NT2/D1 (cell line): ENCODE results near the gene PHOSPHO1.

ENCODE experiments used
- DNase-seq: peaks from one replicate; pipeline ENCODE4 v3.0.0-alpha.2; 2011; ENCODE audit warnings: low read depth, low spot score
- H3K27me3 ChIP-seq: 2 replicates; pipeline ENCODE4 v1.6.0; 2011; ENCODE audit warnings: mild to moderate bottlenecking; ENCODE audit not compliant: insufficient read length, insufficient read depth
- H3K36me3 ChIP-seq: 2 replicates; pipeline ENCODE4 v1.6.1; 2011; ENCODE audit warnings: mild to moderate bottlenecking, low read length, mixed read lengths; ENCODE audit not compliant: insufficient read depth, insufficient read length
- H3K4me1 ChIP-seq: 2 replicates; pipeline ENCODE4 v1.5.1; 2011; ENCODE audit not compliant: insufficient read depth, insufficient read length
- H3K4me3 ChIP-seq: 2 replicates; pipeline ENCODE4 v1.5.1; 2011; ENCODE audit warnings: low read depth; ENCODE audit not compliant: insufficient read length
- H3K9ac ChIP-seq: 2 replicates; pipeline ENCODE4 v1.6.0; 2011; ENCODE audit warnings: low read depth; ENCODE audit not compliant: insufficient read length
- H3K9me3 ChIP-seq: 2 replicates; pipeline ENCODE4 v1.5.1; 2011; ENCODE audit warnings: mild to moderate bottlenecking, low read length; ENCODE audit not compliant: insufficient read depth
- SUZ12 ChIP-seq: IDR thresholded peaks from 2 replicates; pipeline ENCODE4 v1.6.1; 2011; ENCODE audit not compliant: insufficient read length, insufficient read depth; ENCODE audit errors: extremely low read depth
- YY1 ChIP-seq: IDR thresholded peaks from 2 replicates; pipeline ENCODE4 v1.6.1; 2011; ENCODE audit not compliant: insufficient read length, insufficient read depth
- ZNF274 ChIP-seq: IDR thresholded peaks from 2 replicates; pipeline ENCODE4 v1.6.1; 2011; ENCODE audit warnings: mild to moderate bottlenecking, low read depth, low read length

The PHOSPHO1 gene

GRCh38 chr17:49224997-49225337 is 5.6 kb downstream of the PHOSPHO1 start:
- H3K4me1 ChIP-seq = peaks cover 23% of the 10 kb centered on the region
- peak overlapping the region; percentile 52 for H3K9ac ChIP-seq
- TF ChIP-seq ZNF274 (no peak), SUZ12 (no peak), YY1 (no peak)
- H3K36me3 ChIP-seq = peaks cover 9% of the 10 kb centered on the region
- no peaks in the 10 kb centered on the region for H3K9me3 ChIP-seq
- DNase-seq = no peak
- H3K4me3 ChIP-seq = peak overlapping the region; percentile 40
- peaks cover 53% of the 10 kb centered on the region for H3K27me3 ChIP-seq

GRCh38 chr17:49224198-49224996 is 6.2 kb downstream of the PHOSPHO1 start:
- TF ChIP-seq YY1 (no peak), ZNF274 (no peak), SUZ12 (no peak)
- H3K27me3 ChIP-seq = peaks cover 47% of the 10 kb centered on the region
- DNase-seq = no peak
- H3K9ac ChIP-seq = peak overlapping the region; percentile 52
- H3K36me3 ChIP-seq = peaks cover 13% of the 10 kb centered on the region
- H3K9me3 ChIP-seq = no peaks in the 10 kb centered on the region
- H3K4me1 ChIP-seq = peaks cover 23% of the 10 kb centered on the region
- H3K4me3 ChIP-seq = peak overlapping the region; percentile 40

DNA sequence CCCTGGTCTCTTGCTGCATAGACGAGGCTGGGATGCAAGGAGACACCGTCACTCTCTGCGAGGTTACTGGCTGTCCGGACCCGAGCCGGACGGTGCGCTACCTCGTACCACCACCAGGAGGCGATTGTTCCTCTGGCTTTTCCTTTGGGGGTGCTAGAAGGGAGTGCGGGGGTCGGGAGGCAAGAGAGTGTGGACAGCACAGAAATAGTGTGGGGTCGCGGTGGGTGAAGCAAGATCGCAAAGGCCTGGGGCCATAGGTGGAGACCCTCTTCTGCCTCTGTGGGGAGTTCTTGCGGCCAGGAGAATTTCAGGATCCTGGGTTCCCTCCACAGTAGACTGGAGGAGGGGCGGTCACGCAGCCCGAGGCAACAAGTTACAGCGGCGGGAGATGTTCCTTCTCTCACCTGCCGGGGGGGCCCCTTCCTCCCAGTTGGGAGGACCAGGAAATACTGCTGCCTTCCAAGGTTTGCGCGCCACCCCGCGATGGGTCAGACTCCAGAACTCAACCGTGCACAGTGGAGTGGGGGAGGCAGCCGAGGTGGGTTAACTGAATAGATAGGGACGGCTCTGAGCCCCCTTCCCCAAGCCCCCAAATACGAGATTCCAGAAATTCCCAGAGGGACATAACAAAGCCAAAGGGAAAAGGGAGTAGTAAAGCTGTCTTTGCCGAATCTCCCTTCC is 6.9 kb downstream of the PHOSPHO1 start:
- H3K27me3 ChIP-seq = peaks cover 45% of the 10 kb centered on the region
- H3K9me3 ChIP-seq = no peaks in the 10 kb centered on the region
- peak overlapping the region; percentile 40 for H3K4me3 ChIP-seq
- DNase-seq = no peak
- TF ChIP-seq SUZ12 (no peak), ZNF274 (no peak), YY1 (no peak)
- peak overlapping the region; percentile 62 for H3K9ac ChIP-seq
- peaks cover 23% of the 10 kb centered on the region for H3K4me1 ChIP-seq
- H3K36me3 ChIP-seq = peaks cover 20% of the 10 kb centered on the region

- H3K4me1 ChIP-seq = peaks cover 23% of the 10 kb centered on the region
- TF ChIP-seq YY1 (no peak), SUZ12 (no peak), ZNF274 (no peak)
- peaks cover 45% of the 10 kb centered on the region for H3K27me3 ChIP-seq
- H3K4me3 ChIP-seq = no peak overlapping the region
- H3K9me3 ChIP-seq = no peaks in the 10 kb centered on the region
- H3K36me3 ChIP-seq = peaks cover 23% of the 10 kb centered on the region
- H3K9ac ChIP-seq = peak overlapping the region; percentile 62
- DNase-seq = no peak
Measured at GRCh38 chr17:49223168-49223516, 7.4 kb downstream of the PHOSPHO1 start.

DNA sequence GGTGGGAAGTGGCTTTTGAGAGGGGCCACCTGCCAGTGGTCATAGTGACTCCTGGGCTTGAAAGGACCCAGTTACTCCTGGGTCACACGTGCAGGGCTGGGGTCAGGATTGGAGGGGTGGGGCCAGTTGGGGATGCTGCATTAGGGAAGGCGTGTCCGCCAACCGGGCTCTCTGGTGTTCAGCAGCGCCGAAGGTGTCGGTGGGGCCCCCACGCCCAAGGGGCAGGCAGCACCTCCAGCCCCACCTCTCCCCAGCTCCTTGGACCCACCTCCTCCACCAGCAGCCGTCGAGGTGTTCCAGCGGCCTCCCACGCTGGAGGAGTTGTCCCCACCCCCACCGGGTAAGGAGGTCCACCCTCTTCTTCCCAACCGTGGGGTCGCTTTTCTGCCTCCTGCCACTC is 10.6 kb downstream of the PHOSPHO1 start:
- no peak overlapping the region for H3K9ac ChIP-seq
- no peaks in the 10 kb centered on the region for H3K9me3 ChIP-seq
- H3K36me3 ChIP-seq = peaks cover 35% of the 10 kb centered on the region
- H3K4me1 ChIP-seq = peaks cover 16% of the 10 kb centered on the region
- TF ChIP-seq ZNF274 (no peak), YY1 (no peak), SUZ12 (no peak)
- H3K27me3 ChIP-seq = peaks cover 27% of the 10 kb centered on the region
- no peak overlapping the region for H3K4me3 ChIP-seq
- no peak for DNase-seq

DNA sequence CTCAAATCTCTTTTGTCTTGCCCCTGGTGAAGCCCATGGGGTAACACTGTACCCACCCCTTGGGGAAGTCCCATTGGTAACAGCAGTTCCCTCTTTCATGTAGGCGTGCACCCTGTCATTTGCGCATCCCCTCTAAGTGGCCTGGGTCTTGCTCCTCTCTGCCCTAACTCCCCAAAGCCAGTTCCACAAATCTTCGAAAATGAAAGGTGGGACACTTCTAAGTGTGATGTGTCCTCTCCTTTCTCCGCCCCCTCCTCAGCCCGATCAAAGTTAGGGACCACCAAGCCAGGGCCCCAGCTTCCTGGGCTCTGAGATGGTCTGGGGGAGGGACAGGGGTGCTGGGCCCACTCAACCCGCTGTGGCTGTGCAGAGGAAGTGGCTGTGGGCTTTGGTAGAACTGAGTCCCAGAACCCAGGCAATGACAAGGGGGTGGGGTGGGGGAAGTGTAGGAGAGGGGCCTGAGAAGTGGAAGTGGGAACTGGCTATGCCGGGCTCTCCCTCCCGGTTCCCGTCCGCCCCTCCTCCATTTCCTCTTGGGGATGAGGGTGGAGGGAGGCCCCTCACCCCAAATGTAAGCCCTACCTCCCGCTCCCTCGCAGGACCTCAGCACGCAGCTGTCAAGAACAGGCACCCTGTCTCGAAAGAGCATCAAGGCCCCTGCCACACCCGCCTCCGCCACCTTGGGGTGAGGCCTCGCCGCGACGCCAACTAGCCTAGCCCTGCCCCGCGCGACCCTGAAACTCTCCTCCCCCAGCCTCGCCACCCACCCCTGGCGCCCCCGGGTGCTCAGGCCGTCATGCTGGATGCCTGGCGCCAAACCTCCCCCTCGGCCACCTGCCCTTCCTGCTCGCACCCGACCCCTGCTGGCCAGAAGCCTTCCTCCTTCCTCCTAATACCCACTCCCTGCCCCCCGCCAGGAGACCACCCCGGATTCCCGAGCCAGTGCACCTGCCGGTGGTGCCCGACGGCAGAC is 11.4 kb downstream of the PHOSPHO1 start:
- Histone ChIP-seq H3K36me3 (peaks cover 35% of the 10 kb centered on the region), H3K4me3 (no peak overlapping the region), H3K4me1 (peaks cover 13% of the 10 kb centered on the region), H3K9me3 (no peaks in the 10 kb centered on the region), H3K9ac (no peak overlapping the region), H3K27me3 (peaks cover 19% of the 10 kb centered on the region)
- TF ChIP-seq YY1 = no peak
- TF ChIP-seq SUZ12 = no peak
- no peak for TF ChIP-seq ZNF274
- no peak for DNase-seq

DNA sequence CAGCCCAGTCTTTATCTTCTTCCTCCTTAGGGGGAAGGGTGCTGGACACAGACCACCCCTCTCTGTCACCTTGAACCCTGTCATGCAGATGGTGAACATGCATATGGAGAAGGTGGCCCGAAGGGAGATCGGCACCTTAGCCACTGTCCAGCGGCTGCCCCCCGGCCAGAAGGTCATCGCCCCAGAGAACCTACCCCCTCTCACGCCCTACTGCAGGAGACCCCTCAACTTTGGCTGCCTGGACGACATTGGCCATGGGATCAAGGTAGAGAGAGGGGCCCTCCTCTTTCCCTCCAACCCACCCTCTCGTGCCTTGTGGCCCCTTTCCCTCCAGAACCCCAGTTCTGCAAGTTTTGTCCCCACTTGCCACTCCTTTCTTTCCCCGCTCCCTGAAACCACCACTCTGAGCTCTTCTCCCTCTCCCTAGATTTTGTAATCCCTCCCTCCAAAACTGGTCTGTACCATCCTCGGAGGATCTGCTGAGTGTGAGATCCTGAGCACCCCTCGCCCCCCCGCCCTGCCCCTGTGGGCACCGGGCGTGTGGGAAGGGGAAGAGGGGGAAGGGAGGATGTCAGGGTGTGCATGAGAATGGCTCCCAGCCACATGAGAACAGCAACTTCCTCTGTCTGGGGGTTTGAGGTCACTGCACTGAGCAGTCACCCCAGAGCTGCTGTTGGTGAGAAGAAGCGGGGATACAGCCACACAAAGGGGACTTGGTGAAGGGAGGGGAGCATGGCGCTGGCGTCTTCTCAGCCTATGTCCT is 12.8 kb downstream of the PHOSPHO1 start:
- no peak overlapping the region for H3K4me3 ChIP-seq
- no peak for TF ChIP-seq YY1
- no peak for TF ChIP-seq ZNF274
- no peak for TF ChIP-seq SUZ12
- peaks cover 5% of the 10 kb centered on the region for H3K27me3 ChIP-seq
- no peaks in the 10 kb centered on the region for H3K9me3 ChIP-seq
- peaks cover under 1% of the 10 kb centered on the region for H3K4me1 ChIP-seq
- peaks cover 38% of the 10 kb centered on the region for H3K36me3 ChIP-seq
- H3K9ac ChIP-seq = no peak overlapping the region
- no peak for DNase-seq
